ENCODE data around the gene KSR2.

KSR2 gene

DNA sequence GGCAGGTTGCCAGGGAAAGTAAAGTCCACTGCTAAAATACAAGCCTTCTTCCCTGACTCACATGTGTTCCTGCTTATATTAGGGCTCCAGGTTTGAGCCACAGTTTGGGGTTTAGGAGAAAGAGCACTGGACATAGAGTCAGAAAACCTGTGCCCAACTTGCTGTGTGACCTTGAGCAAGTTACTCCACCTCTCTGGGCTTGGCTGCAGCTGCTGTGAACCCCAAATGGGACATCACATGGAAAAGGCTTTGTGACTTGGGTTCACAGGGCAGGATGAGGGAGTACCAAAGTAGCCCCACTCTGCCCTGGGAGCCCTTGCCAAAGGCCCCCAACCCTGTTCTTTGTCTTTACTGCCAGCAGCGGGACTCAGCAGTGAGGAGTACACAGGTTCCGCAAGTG, 528.4 kb downstream of the KSR2 start:
- no peak for TF ChIP-seq POLR2A (IDR thresholded peaks at IDR 0.05; ENCODE audit: low read depth, low read length)
- no peak for TF ChIP-seq POLR2AphosphoS5 (IDR thresholded peaks at IDR 0.05; ENCODE audit: low read depth, low read length)
- no peak for TF ChIP-seq SPI1 (IDR thresholded peaks at IDR 0.05; ENCODE audit: low read depth, low read length)
- TF ChIP-seq POU2F2 (IDR thresholded peaks at IDR 0.05; ENCODE audit: low read depth, low read length) = no peak
- no peak for TF ChIP-seq PAX5 (IDR thresholded peaks at IDR 0.05; ENCODE audit: insufficient read depth, low read length, severe bottlenecking)
- TF ChIP-seq TAF1 (IDR thresholded peaks at IDR 0.05; ENCODE audit: low read depth, low read length) = no peak
- no peak for DNase-seq (ENCODE audit: insufficient read length, low spot score)
- no peak for FAIRE-seq

DNA sequence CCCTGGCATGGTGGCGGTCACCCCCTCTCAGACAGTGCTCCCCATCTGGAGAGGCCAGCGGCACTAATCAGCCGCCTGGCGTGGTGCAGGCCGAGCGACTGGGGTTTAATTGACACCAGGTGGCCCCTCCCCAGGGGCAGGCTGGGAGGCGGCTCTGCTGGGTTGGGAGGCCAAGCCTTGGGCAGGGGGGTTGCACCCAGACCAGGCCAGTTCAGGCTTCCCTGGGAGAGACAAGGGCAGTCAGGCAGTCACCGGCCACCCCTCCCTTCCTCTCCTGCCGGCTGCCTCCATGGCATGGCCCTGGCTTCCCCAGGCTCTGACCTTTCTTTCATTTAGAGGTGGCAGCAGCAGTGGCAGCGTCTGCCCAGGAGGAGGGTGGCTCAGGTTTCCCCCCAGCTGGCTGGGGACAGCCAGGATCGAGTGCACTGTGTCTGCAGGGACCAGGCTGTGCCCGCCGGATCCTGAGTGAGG, 529.2 kb downstream of the KSR2 start:
- no peak for TF ChIP-seq TAF1 (IDR thresholded peaks at IDR 0.05; ENCODE audit: low read depth, low read length)
- TF ChIP-seq POLR2AphosphoS5 (IDR thresholded peaks at IDR 0.05; ENCODE audit: low read depth, low read length) = no peak
- TF ChIP-seq PAX5 (IDR thresholded peaks at IDR 0.05; ENCODE audit: insufficient read depth, low read length, severe bottlenecking) = no peak
- no peak for TF ChIP-seq POU2F2 (IDR thresholded peaks at IDR 0.05; ENCODE audit: low read depth, low read length)
- no peak for TF ChIP-seq SPI1 (IDR thresholded peaks at IDR 0.05; ENCODE audit: low read depth, low read length)
- TF ChIP-seq POLR2A (IDR thresholded peaks at IDR 0.05; ENCODE audit: low read depth, low read length) = no peak
- FAIRE-seq = no peak
- DNase-seq (ENCODE audit: insufficient read length, low spot score) = no peak

DNA sequence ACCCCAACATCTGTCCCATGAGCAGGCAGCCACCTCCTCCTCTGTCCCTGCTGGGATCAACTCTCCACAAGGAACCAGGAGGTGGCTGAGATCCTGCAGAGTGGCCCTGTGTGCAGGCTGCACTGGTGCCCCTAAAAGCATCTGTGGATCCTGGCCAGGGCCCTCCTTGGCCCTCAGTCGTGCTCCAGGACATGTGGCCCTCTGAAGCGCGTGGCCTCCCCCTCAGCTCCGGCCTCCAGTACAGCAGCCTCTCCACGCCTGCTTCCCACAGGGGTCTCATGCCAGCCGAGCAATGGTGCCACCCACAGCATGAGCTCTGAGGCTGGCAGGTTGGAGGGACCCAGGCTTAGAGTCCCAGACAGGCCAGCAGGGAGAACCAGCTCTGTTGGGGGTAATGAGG, 530.0 kb downstream of the KSR2 start:
- no peak for FAIRE-seq
- DNase-seq (ENCODE audit: insufficient read length, low spot score) = no peak
- TF ChIP-seq PAX5 (IDR thresholded peaks at IDR 0.05; ENCODE audit: insufficient read depth, low read length, severe bottlenecking) = no peak
- TF ChIP-seq TAF1 (IDR thresholded peaks at IDR 0.05; ENCODE audit: low read depth, low read length) = no peak
- TF ChIP-seq SPI1 (IDR thresholded peaks at IDR 0.05; ENCODE audit: low read depth, low read length) = no peak
- no peak for TF ChIP-seq POLR2A (IDR thresholded peaks at IDR 0.05; ENCODE audit: low read depth, low read length)
- TF ChIP-seq POU2F2 (IDR thresholded peaks at IDR 0.05; ENCODE audit: low read depth, low read length) = no peak
- no peak for TF ChIP-seq POLR2AphosphoS5 (IDR thresholded peaks at IDR 0.05; ENCODE audit: low read depth, low read length)

DNA sequence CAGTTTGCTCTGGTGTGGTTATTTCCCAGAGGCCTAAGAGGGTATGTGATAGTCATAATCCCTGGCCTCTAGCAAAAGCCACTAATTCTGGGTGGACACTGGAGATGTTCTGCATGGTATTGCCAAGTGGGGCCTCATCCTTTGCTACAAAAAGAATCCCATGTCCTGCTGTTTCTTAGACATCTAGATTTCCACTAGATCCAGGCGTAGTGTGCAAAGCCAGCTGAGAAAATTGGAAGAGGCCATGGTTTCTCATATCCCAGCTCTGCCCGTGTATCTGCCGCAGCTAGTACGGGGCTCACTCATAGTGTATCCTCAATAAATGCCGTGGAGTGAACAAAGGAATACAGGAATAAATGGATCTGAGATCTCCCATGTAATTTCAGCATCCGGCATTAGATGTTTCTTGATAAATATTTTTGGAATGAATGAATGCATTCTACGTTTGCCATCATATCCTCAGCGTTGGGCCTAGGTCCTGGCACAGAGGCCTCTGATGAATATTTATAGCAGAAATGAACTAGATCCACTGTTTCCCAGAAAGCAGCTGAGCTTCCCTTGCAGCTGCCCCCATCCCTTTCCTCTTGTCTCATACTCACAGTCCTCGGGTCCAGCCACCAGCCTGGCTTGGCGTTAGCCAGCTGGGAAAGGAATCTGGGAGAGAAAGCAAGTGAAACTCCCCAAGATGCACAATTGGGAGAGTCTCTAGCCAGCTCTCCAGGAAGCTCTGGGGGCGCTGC, 531.1 kb downstream of the KSR2 start:
- FAIRE-seq = no peak
- TF ChIP-seq POLR2AphosphoS5 (IDR thresholded peaks at IDR 0.05; ENCODE audit: low read depth, low read length) (no peak), POLR2A (IDR thresholded peaks at IDR 0.05; ENCODE audit: low read depth, low read length) (no peak), TAF1 (IDR thresholded peaks at IDR 0.05; ENCODE audit: low read depth, low read length) (no peak), PAX5 (IDR thresholded peaks at IDR 0.05; ENCODE audit: insufficient read depth, low read length, severe bottlenecking) (no peak), SPI1 (IDR thresholded peaks at IDR 0.05; ENCODE audit: low read depth, low read length) (no peak), POU2F2 (IDR thresholded peaks at IDR 0.05; ENCODE audit: low read depth, low read length) (no peak)
- DNase-seq (ENCODE audit: insufficient read length, low spot score) = no peak

DNA sequence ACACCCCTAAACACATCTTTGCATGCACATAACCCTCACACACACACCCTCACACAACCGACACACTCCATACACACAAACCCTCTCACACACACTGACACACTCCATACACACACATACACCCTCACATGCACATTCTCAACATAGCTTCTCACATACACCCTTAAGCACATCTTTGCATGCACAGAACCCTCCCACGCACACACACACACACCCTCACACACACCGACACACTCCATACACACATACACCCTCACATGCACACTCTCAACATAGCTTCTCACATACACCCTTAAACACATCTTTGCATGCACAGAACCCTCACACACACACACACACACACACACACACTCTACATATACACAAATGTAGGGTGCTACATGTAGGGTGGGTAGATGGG, 534.9 kb downstream of the KSR2 start:
- DNase-seq (ENCODE audit: insufficient read length, low spot score) = no peak
- TF ChIP-seq POU2F2 (IDR thresholded peaks at IDR 0.05; ENCODE audit: low read depth, low read length) (no peak), PAX5 (IDR thresholded peaks at IDR 0.05; ENCODE audit: insufficient read depth, low read length, severe bottlenecking) (no peak), POLR2AphosphoS5 (IDR thresholded peaks at IDR 0.05; ENCODE audit: low read depth, low read length) (no peak), TAF1 (IDR thresholded peaks at IDR 0.05; ENCODE audit: low read depth, low read length) (no peak), SPI1 (IDR thresholded peaks at IDR 0.05; ENCODE audit: low read depth, low read length) (no peak), POLR2A (IDR thresholded peaks at IDR 0.05; ENCODE audit: low read depth, low read length) (no peak)
- FAIRE-seq = no peak

DNA sequence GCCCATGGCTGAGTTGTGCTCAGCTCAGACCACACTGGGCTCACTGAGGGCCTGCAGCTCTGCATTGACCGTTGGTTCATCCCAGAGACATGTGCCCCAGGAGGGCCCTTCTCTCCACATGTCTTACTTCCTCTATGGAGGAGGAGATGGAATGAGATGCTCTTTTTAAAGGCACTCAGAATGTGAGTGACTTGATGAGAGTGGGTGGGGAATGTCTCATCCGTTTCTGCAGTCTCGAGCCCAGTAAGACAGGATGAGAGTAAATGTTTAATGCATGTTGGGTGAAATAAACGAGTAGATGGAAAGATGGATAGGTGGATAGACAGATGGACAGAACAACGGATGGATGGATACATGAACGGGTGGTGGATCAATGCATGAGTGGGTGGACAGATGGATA, 538.5 kb downstream of the KSR2 start:
- no peak for DNase-seq (ENCODE audit: insufficient read length, low spot score)
- TF ChIP-seq POLR2A (IDR thresholded peaks at IDR 0.05; ENCODE audit: low read depth, low read length) = no peak
- no peak for TF ChIP-seq POU2F2 (IDR thresholded peaks at IDR 0.05; ENCODE audit: low read depth, low read length)
- no peak for TF ChIP-seq TAF1 (IDR thresholded peaks at IDR 0.05; ENCODE audit: low read depth, low read length)
- TF ChIP-seq POLR2AphosphoS5 (IDR thresholded peaks at IDR 0.05; ENCODE audit: low read depth, low read length) = no peak
- TF ChIP-seq PAX5 (IDR thresholded peaks at IDR 0.05; ENCODE audit: insufficient read depth, low read length, severe bottlenecking) = no peak
- no peak for TF ChIP-seq SPI1 (IDR thresholded peaks at IDR 0.05; ENCODE audit: low read depth, low read length)
- no peak for FAIRE-seq

DNA sequence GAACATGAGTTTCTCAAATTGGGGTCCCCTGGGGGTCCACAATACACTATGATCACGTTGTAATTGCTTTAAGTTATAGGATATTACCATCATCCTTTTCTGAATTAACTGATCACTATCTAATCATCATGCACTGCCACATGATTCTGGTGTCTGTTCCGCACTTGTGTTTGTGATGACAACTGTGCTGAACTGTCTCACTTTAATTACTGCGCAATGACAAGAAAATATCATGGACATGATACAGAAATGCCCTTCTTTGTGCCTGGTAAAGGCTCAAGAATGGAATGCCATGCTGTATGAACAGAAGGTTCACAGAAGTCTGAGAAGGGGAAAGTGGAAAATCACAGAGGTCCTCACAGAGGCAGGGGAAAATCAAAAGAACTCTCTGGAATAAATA, 541.6 kb downstream of the KSR2 start:
- FAIRE-seq (no peak), DNase-seq (ENCODE audit: insufficient read length, low spot score) (no peak)
- TF ChIP-seq TAF1 (IDR thresholded peaks at IDR 0.05; ENCODE audit: low read depth, low read length) (no peak), SPI1 (IDR thresholded peaks at IDR 0.05; ENCODE audit: low read depth, low read length) (no peak), PAX5 (IDR thresholded peaks at IDR 0.05; ENCODE audit: insufficient read depth, low read length, severe bottlenecking) (no peak), POU2F2 (IDR thresholded peaks at IDR 0.05; ENCODE audit: low read depth, low read length) (no peak), POLR2A (IDR thresholded peaks at IDR 0.05; ENCODE audit: low read depth, low read length) (no peak), POLR2AphosphoS5 (IDR thresholded peaks at IDR 0.05; ENCODE audit: low read depth, low read length) (no peak)

DNA sequence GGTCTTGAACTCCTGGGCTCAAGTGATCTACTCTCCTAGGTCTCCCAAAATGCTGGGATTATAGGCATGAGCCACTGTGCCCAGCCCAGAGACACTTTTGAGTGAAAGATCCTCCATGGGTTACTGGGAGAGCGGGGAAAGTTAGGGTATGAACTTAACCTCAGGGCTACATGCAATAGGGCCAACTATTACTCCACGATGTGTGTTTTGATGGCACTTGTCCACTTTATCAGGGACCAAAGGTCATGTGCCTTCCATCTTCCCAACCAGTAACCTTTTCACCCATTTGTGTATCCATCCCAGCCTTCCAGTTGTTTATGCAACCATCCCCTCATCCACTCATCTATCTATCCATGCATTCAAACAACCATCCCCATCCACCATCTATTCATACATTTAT, 546.8 kb downstream of the KSR2 start:
- TF ChIP-seq TAF1 (IDR thresholded peaks at IDR 0.05; ENCODE audit: low read depth, low read length) (no peak), POLR2A (IDR thresholded peaks at IDR 0.05; ENCODE audit: low read depth, low read length) (no peak), SPI1 (IDR thresholded peaks at IDR 0.05; ENCODE audit: low read depth, low read length) (no peak), PAX5 (IDR thresholded peaks at IDR 0.05; ENCODE audit: insufficient read depth, low read length, severe bottlenecking) (no peak), POU2F2 (IDR thresholded peaks at IDR 0.05; ENCODE audit: low read depth, low read length) (no peak), POLR2AphosphoS5 (IDR thresholded peaks at IDR 0.05; ENCODE audit: low read depth, low read length) (no peak)
- FAIRE-seq = no peak
- no peak for DNase-seq (ENCODE audit: insufficient read length, low spot score)

DNA sequence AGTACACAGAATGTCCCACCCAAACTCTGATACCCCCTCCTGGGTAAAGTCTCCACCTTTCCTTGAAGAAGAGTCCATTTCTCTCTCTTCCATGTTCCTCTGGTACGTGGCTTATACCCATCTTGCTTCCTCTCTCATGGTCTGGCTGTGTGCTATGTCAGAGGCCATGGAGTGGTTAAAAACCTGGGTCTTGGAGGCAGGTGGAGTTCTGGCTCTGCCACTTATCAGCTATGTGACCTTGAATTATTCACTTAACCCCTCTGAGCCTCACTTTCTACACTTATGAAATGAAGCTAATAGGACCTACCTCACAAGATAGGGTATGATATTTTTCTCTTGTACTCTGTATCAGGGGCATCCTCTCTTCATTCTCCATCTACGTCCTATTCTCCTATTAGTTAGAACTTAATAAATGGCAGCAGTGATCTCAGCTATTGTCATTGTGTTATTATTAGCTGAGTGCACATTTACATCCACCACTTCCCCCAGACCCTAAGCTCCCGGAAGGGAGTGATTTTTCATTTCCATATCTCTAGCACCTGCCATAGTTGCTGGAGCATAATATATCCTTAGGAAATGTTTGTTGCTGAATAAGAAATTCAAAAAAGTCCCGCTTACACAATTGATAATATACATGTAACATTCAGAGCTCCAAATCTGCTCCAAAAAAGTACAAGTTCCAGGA, 547.6 kb downstream of the KSR2 start:
- DNase-seq (ENCODE audit: insufficient read length, low spot score) = no peak
- FAIRE-seq = no peak
- no peak for TF ChIP-seq TAF1 (IDR thresholded peaks at IDR 0.05; ENCODE audit: low read depth, low read length)
- no peak for TF ChIP-seq POLR2AphosphoS5 (IDR thresholded peaks at IDR 0.05; ENCODE audit: low read depth, low read length)
- TF ChIP-seq SPI1 (IDR thresholded peaks at IDR 0.05; ENCODE audit: low read depth, low read length) = no peak
- TF ChIP-seq PAX5 (IDR thresholded peaks at IDR 0.05; ENCODE audit: insufficient read depth, low read length, severe bottlenecking) = no peak
- no peak for TF ChIP-seq POLR2A (IDR thresholded peaks at IDR 0.05; ENCODE audit: low read depth, low read length)
- no peak for TF ChIP-seq POU2F2 (IDR thresholded peaks at IDR 0.05; ENCODE audit: low read depth, low read length)

Measured in GM12891 (cell line).